ENCODE measurements around the gene HPCA.
A peak's percentile ranks its signal among the peaks of the same experiment; 100 is the strongest.
"Not testable (repeated sequence)": the region's sequence is repeated elsewhere in the genome, so short reads cannot be mapped to it uniquely, and the experiment has no call there.

Gene HPCA

DNA sequence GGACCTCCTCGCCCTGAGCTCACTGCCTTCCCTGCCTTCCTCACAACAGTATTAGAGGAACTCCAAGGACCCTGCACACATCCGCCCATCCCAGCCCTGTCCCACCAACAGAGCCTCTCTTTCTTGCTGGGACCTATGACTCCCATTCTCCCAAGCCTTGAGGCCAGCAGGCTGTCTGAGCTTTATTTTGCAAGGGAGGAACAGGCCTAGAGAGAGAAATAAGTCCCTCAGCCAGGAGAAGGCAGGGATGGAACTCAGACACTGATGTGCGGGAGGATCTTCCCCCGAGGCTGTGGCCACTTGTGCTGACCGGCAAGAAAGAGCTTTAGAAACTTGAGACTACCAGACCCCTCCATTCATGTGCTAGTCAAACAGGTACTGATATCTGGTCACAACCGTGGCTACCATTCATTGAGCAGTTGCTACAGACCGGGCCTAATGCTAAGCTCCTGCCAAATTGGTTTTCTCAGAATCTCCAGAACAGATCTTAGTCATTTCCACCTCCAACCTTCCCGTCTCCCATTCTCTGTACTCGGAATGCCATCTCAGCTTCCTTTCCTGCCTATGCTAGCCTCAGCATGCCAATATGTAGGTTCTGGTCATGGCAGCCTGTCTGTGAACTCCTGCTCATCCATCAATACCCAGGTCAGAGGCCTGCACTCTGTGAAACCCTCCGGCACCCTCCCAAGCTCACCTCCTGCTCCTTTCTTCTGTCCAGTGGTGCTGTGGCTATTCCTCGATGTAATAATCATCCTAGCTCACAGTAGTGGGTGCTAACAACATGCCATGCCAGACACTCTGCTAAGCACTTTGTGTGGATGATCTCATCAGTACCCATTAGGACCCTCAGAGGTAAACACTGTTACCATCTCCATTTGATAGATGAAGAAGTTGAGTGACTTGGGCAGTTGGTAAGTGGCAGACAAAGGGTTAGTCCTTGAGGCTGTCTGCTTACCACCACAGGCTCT is 11.1 kb downstream of the HPCA start:
- intact Hi-C loops (cut with DNase I): no loop called here
- DNase-seq: peak in 1 of 42 donors; percentile 8

DNA sequence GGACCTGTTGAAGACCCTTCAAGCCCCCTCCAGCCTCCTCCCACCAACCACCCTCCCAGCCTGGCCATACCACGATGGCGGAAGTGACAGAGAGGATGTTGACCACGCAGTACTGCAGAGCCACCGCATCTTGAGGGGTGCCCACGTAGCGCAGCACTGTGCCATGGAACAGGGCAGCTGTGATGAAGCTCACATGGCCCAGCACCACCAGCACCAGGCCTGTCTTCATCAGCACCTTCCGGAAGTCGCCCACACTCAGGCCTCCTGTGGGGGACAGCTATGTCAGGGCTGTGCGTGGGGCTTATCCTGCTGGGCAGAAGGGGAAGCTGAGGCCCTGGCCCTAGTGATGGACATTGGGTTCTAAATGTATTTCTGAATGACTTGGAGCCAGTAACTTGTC is 11.8 kb downstream of the HPCA start:
- intact Hi-C loops (cut with DNase I): no loop called here
- DNase-seq: no peak

DNA sequence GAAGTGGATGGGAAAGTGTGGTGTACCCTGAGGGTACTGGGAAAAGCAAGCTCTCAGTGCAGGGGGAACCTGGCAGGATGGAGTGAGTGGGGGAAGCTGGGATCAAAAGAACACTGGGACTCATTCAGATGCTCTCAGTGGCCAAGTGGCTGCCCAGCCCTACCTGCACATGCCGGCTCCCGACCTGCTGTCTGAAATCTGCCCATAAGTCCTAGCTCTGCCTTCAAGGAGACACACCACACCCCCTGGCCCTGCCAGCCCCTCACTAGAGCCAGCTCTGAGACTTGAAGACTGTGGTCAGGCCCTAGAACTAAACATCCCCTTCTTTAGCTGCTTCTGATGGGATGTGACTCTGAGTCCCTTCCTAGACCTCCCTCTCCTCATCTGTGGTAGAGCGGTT is 12.7 kb downstream of the HPCA start:
- DNase-seq: no peak
- intact Hi-C loops (cut with DNase I): no loop called here

DNA sequence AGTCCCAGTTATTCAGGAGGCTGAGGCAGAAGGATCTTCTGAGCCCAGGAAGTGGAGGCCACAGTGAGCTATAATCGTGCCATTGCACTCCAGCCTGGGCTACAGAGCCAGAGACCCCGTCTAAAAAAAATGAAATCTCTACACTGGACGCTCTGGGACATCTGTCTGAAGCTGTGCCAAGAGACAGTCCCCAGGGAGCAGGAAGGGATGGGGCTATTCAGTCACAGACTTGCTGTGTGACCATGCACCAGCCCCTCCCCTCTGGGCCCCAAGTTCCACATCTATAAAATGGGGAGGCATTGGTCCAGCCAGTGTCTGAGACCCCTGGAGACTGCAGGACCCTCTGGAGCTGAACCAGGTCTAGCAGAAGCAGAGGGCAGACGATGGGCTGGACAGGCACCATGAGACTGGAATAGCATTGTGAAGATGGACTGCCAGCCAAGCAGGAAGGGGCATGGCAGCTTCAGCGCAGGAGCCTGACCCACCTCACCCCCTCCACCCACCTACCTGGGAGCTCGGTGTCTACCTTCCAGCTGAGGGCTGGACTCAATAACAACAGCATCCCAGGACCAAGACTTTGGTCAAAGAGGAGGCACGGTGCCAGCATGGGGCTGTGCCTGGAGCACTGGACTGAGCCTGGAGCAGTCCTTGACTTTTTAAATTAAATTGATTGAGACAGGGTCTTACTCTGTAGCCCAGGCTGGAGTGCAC is 13.4 kb downstream of the HPCA start:
- intact Hi-C loops (cut with DNase I): no loop called here
- DNase-seq: no peak

DNA sequence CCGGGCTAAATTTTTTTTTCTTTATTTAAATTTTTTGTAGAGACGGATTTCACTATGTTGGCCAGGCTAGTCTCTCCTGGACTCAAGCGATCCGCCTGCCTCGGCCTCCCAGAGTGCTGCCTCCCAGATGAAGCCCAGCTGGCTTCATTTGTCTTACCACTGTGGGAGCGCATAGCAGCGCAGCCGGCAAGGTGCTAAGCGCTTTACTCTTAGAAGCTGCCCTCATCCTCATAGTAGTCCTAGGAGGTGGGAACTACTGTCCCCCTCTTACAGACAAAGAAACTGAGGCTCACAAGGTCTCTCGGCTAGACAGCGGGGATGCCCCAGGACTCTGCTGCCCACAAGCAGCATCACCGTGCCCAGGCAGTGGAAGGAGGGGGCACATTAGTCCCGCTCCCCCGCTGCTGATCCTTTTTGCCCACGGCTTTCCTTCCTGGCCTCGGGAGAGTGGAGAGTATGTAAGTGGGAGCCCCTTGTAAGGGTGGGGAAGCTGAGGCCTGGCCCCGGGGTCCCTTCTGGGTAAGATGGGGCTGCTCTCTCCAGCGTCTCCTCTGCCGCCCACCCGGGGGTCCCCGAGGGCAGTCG is 14.2 kb downstream of the HPCA start:
- intact Hi-C loops (cut with DNase I): no loop called here

DNA sequence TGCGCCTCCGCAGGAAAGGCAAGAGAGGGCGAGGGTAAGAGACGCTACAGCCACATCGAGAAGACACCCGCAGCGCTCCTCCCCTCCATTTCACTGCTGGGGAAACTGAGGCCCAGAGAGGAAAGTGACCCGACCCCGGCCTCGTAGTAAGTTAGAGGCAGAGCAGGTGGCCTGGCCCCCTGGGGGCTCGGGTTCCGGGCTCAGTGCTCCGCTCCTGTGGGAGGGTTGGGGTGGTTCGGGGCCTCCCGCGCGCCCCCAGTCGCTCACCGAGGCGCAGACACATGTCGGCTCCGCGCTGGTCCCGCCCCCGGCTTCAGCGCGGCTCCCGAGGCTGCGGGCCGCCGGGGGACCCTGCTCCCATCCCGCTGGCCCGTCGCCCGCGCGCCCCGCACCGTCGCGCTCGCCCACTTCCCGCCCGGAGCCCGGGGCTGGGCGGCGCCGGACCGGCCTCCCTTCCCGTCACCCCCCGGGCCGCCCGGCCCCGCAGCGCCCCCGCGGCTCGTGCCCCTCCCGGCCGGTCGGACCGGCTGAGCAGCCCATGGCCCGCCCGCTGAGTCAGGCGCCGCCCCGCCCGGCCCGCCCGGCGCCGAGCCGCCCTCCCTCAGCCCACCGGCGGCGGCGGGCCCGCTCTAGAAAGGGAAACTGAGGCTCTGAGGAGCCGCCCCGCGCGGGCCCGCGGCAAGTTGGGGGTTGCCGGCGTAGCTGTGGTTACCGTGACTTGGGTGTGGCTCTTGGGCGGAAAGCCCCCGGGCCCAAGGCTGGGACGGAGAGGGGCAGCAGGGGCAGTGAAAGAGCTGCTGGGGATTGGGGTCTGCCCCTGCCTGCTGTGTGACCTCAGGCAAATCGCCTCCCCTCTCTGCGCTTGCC is 14.9 kb downstream of the HPCA start, which contains the start of gene TMEM54:
Gene TMEM54, minus strand, starts transcription at position 434 of the 867 bp plus-strand sequence. Its CDS starts 151 bp downstream, at position 283.
- intact Hi-C loops (cut with DNase I): no loop called here
- DNase-seq: peak in 24 of 42 donors; percentile 13 to 76 (median 59)

More for the DNA sequence above, 14.2 kb downstream of the HPCA start:
- DNase-seq: peak in 1 of 42 donors; percentile 11

DNA sequence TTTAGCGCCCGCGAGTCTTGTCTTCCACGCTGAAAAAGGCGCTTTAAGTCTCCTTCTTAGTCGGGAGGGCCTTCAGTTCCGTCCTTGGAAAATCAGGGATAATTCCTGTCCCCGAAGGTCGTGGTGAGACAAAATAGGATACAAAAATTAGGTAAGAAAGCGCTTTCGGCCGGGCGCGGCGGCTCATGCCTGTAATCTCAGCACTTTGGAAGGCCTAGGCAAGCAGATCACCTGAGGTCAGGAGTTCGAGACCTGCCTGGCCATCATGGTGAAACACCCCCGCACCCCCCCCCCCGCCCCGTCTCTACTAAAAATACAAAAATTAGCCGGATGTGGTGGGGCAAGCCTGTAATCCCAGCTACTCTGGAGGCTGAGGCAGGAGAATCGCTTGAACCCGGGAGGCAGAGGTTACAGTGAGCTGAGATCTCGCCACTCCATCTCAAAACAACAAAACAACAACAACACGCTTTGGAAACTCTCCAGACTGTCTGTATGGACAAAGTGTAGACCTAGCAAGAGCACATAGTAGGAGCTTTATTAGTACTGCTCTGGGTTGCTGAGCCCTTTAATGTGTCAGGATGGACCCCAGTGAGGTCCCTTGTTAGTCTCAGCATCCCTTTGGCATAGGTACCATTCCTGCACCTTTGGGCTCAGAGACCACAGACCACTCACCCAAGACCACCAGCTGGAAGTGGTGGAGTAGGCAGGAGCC is 15.7 kb downstream of the HPCA start:
- DNase-seq: no peak
- intact Hi-C loops (cut with DNase I): no loop called here

DNA sequence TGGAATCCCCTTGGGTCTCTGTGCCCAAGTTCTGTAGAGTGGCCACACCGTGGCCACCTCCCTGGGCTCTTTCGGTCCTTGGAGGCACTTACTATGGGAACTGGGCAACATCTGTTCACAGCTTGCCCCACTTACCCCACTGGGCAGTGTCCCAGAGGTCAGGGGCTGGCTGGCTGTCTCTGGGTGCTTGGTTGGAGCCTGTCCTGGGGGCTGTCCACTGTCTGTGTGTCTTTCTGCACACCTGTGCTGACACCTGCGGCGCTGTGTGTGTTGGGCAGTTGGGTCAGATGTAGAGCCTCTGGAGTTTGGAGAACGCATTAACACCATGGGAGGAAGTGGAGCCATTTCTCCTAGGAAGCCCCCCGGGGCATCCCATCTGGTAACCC is 16.2 kb downstream of the HPCA start:
- peak in 1 of 42 donors; percentile 8 for DNase-seq
- intact Hi-C loops (cut with DNase I): no loop called here

DNA sequence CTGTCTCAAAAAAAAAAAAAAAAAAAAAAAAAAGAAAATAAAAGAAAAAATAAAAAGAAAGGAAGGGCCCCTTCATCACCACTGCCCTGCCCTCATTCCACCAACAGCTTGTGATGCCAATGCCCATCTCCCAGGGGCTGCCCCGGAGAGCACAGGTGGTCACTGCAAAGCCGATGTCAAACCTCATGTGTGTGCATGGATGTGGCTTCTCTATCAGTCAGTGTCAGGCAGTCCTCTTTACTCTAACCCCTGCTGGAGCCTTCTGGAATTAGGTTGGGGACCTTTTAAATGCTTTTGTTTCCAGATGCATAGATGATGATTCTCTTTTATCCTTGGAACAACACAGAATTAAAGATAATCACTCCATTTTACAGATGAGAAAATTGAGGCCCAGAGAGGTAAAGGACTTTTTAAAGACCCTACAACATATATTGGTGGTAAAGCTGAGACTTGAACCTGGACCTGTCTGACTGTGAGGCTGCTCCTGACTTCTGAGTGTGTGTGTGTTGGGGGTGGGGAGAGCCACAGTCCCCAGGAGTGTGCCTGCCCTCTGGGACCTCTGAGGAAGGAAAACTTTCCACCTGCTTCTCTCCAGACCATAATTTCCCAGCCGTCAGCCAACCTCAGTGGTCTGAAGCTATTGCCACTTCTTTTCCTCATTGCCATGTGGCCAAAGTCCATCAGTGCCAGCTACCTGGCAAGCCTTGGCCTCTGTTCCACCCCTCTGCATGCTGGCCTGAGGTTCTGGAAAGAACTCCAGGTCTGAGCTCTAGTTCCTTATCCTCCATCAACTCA is 17.9 kb downstream of the HPCA start:
- DNase-seq: peak in 1 of 42 donors; percentile 1
- intact Hi-C loops (cut with DNase I): no loop called here

DNA sequence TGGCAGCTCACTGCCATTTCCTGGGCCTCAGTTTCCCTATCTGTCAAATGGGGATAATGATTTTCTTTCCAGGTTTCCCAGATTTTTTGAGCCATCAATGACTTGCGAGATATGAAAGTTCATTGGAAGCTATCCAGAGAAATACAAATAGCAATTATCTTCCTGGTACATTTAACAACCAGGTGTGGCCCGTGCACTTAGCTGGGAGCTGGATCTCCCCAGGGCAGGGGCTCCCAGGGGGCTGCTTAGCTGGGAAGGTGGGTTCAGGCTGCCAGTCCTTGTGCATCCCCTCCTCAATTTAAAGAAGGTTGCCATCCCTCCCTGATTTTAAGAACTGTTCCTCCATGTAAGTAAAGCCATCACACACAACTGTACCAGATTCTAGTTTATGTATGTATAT is 18.5 kb downstream of the HPCA start:
- no peak for DNase-seq

DNA sequence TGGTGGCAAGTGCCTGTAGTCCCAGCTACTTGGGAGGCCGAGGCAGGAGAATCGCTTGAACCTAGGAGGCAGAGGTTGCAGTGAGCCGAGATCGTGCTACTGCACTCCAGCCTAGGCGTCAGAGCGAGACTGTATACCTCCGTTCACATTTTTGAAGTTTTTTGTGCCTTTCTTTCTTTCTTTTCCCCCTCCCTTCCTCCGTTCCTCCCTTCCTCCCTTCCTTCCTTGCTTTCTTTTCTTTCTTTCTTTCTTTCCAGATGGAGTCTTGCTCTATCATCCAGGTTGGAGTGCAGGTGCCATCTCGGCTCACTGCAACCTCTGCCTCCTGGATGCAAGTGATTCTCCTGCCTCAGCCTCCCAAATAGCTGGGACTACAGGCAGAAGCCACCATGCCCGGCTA is 19.3 kb downstream of the HPCA start:
- DNase-seq; intact Hi-C loops (cut with DNase I): not testable (repeated sequence)

More for the DNA sequence above, 18.5 kb downstream of the HPCA start:
- intact Hi-C loops (cut with DNase I): no loop called here

DNA sequence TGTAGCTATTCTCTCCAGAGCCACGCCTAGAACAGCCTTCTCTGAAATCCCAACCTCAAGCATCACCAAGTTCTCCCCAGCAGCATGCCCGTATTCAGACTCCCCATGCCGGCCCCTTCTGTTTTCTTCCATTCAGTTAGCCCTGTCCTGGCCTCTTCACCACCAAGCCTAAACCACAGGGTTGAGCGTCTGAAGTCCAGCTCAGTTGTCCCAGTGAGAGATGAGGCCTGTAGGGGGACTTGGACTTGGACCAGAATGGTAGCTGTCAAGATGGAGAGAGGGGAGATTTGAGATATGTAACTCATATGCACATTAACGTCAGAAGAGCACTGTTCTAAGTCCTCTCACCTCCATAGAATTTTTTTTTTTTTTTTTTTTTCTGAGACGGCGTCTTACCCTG is 20.4 kb downstream of the HPCA start:
- intact Hi-C loops (cut with DNase I): no loop called here
- DNase-seq: peak in 1 of 42 donors; percentile 5

DNA sequence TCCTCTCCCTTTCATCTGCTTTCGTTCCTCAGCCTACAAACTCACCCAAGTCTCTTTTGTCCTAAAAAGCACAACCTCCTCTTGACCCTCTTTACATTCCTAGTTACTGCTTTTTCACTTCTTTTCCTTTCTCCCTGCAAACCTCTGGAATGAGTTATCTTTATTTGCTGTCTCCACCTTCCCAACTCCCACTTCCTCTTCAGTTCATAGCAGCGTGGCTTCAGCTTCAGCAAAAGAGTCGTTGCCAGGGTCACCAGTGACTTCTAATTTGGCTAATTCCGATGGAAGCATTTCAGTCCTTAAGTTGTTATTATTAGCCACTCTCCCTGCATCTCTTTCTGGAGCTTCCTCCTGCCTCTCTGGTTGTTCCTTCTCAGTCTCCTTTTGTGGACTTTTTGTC is 21.1 kb downstream of the HPCA start:
- DNase-seq: peak in 2 of 42 donors; percentile 30 to 33
- intact Hi-C loops (cut with DNase I): no loop called here

DNA sequence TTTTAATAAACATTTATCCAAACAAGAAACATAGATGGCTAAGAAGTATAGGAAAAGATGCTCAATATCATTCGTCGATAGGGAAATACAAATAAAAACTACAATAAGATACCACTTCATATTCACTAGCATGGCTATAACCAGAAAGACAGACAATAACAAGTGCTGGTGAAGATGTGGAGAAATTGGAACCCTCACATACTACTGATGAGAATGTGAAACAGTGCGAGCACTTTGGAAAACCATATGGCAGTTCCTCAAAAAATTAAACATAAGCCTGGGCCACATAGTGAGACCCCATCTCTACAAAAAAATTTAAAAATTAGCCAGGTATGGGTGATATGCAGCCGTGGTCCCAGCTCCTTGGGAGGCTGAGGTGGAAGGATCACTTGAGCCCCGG is 24.0 kb downstream of the HPCA start:
- intact Hi-C loops (cut with DNase I): no loop called here
- no peak for DNase-seq

DNA sequence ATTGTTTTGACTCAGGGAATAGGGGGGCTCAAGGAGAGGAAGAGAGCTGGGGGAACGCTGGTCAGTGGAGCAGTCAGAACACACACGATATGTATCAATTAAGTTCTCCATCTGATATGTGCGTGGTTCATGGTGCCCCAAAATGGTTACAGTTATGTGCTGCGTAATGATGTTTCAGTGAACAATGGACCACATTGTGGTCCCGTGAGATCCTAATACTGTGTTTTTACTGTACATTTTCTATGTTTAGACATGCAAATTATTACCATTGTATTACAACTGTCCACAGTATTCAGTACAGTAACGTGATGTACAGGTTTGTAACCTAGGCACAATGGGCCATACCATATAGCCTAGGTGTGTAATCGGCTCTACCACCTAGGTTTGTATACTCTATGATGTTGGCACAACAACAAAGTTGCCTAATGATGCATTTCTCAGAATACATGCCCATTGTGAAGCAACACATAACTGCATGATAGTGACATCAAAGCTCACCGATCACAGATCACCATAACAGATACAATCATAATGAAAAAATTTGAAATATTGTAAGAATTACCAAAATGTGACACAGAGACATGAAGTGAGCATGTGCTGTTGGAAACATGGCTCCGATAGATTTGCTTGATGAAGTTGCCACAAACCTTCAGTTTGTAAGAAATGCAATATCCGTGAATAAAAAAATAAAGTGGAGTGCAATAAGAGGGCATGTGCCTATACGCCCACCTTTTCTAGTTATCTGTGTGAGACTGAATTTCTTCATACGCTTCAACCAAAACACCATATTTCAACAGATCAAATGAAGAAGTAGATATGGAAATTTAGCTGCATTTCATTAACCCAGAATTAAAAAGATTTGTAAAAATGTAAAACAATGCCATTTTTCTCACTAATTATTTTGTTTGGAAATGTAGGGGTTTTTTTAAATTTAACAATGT is 29.7 kb downstream of the HPCA start:
- intact Hi-C loops (cut with DNase I): no loop called here
- no peak for DNase-seq

DNA sequence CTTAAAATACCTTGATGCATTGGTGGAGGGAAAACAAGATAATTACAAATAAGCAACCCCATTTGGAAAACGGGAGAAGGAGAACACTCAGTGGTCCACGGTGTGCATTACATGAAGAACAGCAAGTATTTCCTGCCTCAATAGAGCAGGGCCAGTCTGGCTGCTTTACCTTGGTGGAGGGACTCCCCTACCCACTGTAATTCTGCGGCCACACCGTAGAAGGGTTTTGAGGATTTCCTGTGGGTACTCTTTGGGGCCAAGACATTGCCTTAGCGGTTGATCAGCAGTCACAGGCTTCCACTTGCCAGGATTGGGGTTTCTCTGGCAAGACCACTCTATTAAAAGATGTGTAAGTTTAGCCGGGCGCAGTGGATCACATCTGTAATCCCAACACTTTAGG is 31.2 kb downstream of the HPCA start:
- intact Hi-C loops (cut with DNase I): no loop called here

More for the DNA sequence above, 31.2 kb downstream of the HPCA start:
- no peak for DNase-seq
